AG08396 (cell line): ENCODE data around the gene FGD5.

Source experiments
- DNase-seq: peaks from one replicate; pipeline ENCODE4 v3.0.0; 2012; ENCODE audit warnings: low spot score, mixed read lengths

Gene FGD5

DNA sequence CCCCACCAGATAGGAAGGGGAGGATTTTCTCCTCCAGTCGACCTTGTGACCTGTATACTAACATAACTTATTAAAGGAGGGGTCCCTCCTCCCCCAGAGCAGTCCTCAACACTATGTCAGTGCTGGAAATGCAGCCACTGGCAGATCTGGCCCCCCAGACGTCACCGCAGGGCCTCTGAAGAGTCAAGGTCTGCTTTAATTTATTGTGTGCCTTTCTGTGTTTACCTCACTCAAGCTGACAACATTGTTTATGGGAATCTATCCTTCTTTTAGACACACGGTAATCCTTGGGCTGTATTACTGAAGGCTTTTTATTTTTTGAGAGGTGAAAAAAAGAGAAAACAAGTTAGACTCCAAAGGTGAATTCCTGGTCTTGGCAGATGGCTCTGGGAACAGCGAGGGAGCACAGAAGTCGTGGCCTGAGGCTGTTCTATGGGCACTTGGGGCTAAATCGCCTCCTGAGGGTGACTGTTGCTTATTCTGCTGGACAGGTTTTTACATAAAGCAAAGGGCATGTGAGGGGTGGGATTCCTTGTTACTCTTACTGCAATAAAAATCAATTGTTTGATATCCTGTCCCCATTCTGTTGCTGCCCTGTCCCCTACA, 115.2 kb downstream of the FGD5 start:
- no peak for DNase-seq

DNA sequence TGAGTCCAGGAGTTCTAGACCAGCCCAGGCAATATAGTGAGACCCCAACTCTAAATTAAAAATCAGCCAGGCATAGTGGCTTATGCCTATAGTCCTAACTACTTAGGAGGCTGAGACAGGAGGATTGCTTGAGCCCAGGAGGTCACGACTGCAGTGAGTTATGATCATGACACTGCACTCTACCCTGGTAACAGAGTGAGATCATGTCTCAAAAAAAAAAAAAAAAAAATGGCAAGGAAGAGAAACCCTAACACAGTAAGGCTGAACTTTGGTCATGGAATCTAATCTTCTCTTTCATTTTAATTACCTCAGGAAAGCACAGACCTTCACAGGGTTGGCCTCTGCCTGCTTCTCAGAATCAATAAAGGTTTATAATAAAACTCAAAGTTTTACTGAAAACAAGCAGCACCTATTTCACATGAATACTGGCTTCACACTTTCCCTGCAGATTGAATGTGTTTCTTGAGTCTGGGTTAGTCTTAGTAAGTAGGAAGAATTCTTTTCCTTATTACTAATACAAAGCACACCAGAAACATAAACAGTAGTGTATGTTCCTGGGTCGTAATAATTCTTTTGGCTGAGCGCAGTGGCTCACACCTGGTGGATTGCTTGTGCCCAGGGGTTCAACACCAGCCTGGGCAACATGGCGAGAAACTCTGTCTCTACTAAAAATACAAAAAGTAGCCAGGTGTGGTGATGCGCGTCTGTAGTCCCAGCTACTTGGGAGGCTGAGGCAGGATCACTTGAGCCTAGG, 117.0 kb downstream of the FGD5 start:
- no peak for DNase-seq

DNA sequence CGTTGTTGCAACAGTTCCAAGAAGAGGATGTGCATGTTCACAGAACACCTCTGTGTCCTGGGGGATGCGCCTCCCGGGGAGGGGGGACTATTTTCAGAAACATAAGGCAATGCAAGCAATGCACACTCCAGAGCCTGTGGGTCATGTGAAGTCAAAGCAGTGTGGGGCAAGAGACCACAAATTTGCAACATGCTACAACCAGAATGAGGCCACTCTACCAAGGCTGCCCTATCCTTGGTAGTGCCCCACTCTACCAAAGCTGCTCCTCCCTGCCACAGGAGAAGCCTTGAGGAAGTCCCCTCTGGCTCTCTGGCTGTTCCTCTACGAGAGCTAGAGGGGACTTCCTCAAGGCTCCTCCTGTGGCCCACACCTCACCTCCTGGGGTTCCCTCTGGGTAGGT, 120.2 kb downstream of the FGD5 start:
- no peak for DNase-seq

DNA sequence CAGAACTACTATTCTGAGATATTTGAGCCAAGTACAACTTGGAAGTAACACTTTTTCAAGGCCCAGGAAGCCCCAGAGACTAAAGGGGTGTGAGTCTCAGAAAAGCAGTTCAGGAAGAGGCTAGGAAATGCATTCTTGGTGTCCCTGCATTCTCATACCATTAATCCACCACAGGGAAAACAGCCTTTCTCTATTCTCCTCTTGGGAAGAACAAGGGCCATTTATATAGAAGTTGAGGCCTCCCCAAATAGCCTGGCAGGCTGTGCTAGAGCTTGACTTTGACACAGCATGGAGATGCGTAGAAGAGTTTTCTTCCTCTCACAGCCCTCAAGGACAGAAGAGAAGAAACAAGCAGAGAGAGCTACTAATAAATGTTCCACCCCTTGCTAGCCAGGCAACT, 123.1 kb downstream of the FGD5 start:
- DNase-seq, result no peak

DNA sequence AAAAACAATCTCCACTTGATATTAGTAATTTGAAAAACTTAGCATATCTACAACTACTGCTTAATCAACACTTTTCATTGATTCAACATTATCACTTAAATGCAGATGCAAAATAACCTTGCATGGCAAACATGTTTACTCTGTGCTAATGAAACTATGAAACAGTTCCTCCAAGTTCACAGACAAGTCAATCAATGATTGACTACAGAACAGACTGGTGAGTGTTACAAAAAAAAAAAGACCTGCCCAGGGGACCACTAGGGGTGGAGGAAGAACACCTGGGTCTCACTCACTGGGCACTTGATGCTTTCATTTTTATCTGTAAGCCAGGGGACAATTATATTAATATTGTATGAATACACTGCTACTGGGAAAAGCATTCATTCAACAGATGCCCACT, 124.3 kb downstream of the FGD5 start:
- DNase-seq, result no peak

DNA sequence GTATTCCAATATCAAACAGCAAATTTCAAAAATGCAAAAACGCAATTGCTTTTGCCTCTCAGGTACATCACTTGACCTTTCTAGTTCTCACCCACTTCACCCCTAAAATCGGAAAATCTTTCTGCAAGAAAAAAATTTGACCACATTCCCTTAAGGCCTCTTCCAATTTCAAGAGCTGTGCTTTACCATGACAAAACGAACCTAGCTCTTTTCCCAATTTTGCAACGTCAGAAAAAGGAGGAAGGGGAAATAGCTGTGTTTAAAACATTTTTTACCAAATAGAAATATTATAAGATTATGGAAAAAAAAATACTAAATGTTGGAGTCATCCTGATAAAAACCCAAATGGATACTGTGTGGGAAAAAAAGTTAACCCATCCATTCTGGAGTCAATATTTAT, 127.5 kb downstream of the FGD5 start:
- no peak for DNase-seq

DNA sequence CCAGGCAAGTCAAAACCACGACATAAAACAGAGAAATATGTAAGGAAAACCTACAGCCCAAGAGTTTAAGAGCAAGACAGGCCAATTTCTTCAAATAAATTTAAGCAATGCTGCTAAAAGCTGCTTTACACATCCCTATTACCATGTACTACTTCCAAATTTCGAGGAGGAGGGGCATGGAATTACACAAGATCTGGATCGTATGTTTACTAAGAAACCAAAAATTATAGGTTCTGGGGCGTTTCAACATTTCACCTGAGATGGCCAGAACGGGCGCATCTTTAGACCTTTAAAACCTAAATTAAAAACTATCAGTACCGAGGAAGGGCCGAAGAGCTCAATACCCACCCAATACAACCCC, 128.0 kb downstream of the FGD5 start:
- no peak for DNase-seq

DNA sequence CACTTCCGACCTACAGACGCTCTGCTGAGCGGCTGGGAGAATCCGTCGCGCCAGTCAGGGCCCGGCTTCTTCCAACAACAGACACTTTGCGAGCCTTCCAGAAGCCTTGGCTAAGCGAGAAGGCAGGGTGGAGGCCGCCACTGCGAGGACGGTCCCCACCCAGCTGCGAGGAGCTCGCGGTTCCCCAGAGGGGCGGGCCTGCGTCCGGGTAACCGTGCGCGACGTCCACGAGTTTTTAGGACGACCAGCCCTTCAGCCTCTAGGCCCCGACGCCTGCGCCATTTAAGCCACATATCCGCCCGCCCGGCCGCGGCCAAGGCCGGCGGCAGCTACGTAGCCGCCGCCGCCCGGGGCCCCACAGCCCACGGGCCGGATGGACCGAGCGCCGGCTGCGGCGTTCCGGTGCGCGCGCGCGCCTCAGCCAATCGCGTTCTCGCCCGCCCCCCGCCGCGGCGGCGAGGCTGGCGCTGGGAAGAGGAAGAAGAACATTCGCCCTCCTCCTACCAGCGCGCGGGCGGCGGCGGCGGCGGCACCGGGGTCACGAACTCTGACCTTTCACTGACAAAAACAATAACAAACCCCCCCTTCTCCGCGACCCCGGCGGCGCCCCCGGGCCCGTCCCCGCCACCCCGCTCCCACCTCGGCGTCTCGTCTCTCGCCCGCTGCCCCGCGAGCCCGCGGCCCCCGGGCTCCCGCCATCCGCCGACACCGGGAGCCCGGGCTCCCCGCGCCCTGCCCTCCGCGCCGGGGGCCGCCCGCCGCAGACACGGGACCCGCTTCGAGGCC, 128.5 kb downstream of the FGD5 start, which contains the start of gene NR2C2:
NR2C2 (plus strand) TSS at position 484 of the 786 bp plus-strand sequence. CDS start 56,332 bp downstream, outside the sequence.
- peak; percentile 93 for DNase-seq

DNA sequence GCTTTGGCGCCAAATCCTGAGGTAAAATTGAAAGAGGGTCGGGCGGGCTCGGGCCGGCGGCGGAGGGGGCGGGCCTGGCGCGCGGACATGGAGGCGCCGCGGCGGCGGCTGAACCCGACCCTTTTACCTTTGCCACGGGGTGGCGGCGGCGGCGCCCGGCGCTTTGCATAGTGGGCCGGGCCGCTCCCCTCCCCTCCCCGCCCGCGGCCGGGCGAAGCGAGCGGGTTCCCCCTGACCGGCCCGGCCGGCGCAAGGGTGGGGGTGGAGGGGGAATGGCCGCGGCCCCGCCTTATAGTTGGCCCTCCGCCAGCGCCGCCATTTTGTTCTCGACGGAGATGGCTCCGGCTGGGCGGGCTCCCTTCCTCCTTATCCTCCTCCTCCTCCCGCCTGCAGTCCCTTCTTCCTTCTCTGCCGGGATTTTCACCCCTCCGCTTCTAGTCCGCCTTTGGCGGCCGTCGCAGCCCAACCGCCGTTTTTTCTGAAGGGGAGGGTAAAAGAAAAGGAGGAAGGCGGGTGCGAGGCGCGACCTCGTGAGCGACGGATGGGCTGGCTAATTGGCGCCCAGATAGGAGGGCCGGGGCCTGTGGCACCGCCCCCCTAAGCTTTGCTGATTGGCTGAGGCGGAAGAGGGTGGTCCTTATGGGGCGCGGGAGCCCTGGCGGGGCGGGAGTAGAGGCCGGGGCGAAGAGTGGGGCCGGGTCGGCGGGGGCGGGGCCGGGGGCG, 129.3 kb downstream of the FGD5 start:
- DNase-seq, result peak; percentile 99

DNA sequence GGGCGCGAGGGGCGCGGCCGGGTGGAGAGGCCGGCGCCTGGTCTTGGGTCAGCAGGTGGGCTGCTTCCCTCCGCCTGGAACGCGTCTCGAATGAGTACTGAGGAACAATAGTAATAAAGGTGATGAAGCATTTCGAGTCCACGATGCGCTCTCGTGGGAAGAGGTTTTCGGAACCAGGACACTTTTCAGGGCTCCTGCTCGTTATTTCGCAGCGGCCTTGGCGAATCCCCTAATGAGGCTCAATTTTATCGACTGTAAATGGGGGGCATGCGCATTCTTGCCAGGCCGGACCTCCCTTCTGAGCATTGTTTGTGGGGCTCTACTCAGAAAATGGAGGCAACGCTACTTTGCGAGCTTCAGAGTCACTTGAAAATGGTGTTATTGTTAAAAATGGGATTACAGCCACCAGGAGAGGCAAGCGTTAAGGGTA, 129.9 kb downstream of the FGD5 start:
- DNase-seq, result no peak

DNA sequence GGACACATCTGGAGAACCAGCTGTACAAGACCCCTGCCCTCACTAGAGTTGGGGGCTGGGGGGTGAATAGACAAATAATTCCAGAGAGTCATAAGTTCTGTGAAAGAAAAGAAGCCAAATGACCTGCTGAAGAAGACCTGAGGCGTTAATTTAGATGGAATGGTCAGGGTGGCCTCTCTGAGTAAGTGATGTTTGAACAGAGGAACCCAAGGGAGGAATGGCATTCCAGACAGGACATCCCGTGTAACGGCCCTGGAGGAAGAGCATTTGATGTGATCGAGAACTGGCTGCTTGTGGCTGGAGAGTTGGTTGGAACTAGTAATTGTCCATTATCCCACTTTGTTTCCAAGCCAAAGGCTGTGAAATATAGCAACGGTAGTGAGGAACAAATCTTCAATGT, 130.4 kb downstream of the FGD5 start:
- DNase-seq, result peak; percentile 16

DNA sequence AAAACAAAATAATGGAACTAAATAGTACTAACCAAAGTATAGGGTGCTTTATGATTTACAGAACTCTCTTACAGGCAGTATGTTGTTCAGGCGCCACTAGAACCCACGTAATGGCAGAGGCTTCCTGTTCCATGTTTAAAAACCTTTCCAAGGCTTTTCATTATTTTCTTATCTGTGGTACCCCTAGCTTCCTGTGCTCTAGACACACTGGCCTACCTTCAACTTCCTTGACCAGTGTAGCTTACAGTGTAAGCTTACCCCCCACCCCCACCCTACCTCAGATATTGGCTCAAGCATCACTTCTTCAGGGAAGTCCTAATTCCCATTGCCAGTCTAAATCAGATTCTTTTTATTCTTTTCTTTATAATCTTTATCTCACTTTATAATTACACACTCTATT, 131.5 kb downstream of the FGD5 start:
- no peak for DNase-seq

DNA sequence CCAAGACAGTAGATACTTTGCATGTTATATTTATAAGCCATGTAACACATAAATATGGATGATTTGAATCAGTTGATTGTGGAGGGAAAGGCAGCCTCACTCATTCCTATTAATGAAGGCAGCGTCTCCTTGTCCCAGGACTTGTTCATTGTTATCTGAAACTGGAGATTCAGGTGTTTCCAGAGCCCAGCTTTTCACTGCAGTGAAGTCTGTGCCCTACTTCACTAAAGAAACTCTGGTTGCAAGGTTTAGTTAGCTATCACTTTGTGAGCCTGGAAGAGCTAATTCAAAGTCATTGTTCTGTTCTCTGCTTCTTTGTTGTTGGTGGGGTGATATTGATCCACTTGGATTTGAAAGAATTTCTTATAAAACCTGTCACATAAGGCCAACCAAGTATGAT, 138.4 kb downstream of the FGD5 start:
- DNase-seq, result no peak

DNA sequence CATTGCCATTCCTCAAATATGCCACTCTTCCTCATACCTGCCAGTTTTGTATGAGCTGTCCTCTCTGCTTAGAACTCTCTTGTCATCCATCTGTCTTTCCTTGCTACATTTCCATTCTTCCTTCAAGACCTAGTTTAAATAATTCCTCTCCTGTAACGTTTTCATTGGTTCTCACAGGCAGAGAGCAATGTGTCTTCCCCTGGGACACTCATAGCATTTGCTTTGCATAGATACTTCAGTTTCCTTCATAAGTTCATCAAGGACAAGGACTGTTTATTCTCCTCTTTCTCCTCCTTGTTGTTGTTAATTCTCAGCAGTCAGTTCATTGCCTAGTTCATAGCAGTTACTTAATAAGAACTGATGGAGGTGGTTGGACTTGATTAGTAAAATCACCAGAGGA, 139.2 kb downstream of the FGD5 start:
- no peak for DNase-seq

DNA sequence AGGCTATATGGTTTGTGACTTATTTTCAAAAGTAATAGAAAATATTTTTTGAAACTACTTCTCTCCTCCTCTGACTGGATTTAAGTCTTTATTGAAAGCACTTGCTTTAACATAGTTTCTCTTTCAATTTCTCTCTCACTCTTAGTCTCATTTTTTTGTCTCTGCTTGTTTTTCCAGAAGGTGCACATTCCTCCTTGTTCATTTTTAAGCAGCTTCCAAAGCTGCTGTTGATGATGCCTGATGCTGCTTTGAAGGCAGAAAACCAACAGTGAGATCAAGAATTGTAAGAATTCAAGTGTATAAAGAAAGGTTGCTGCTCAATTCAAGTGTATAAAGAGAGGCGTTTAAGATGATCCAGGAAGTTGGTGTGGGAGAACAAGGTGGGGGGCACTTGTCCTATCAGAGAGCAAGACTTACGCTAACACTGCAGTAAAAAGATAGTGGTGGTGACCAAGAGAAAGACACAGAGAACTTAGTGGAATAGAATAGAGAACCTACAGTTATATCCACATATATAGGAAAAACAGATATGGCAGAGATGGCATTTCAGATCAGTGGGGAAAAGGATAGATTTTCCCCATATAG, 140.7 kb downstream of the FGD5 start:
- no peak for DNase-seq

DNA sequence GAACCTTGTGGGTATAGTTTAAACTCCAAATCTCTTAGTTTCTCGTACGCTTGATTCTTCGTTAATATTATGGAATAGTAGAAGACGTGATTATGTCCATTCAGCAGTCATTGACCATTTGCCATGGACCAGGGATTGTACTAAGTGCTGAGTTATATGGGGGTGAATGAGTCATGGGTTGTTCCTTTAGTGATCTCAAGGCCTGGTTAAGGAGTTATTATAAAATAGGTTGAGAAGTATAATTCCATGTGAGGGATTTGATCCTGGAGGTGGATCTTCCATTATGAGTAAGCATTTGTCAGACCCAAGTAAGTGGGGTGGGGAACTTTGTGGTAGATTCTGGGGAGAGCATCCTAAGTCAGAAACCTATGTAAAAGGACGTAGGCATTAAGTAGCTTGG, 144.0 kb downstream of the FGD5 start:
- peak; percentile 18 for DNase-seq

DNA sequence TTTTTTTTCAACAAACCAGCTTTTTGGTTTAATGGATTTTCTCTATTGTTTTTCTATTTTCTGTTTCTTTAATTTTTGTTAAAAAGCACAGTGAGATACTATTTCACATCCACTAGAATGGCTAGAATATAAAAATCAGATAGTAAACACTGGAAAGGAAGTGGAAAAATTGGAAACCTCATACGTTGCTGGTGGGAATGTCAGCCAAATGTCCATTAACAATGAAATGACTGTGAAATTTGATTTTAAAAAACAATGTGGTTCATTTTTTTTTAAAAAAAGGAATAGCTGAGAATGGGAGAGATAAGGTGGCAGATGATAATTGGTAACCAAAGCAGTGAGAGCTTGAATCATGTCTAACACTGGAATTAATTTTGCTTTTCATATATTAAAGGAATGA, 148.5 kb downstream of the FGD5 start:
- no peak for DNase-seq

DNA sequence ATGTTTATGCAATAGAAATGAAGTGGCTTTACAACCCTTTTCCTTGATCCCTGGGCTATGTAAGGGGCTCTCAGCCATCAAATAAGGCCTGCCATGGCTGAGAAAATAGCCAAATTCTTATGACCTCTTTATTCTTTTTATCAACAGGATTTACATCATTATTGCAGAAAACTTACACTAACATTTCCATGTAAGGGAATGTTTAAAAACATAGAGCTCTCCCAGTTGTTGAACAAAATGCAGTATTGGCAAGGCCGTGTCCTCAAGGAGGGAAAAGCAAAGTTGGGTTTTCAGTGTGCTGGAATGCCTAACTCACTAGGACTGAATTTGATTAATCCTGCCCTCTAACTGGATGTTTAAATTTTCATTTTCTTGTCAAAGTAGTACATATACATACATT, 150.9 kb downstream of the FGD5 start:
- DNase-seq, result no peak

DNA sequence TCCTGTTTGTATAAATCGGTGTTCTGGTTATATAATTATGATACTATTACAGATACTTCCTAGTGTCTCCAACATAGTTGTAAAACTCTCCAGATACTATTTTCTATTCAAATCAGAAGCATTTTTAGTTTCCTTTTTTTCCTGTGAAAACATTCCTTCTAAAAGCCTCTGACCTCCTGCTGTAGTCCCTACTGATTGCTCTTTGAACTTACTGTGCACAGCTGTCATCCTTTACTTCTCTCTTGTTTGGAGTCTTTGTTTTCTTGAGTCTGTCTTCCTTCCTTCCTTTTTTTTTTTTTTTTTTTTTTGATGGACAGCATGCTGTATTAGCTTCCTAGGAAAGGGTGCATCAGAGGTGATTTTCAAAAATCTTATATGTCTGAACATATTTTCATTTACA, 157.6 kb downstream of the FGD5 start:
- no peak for DNase-seq

DNA sequence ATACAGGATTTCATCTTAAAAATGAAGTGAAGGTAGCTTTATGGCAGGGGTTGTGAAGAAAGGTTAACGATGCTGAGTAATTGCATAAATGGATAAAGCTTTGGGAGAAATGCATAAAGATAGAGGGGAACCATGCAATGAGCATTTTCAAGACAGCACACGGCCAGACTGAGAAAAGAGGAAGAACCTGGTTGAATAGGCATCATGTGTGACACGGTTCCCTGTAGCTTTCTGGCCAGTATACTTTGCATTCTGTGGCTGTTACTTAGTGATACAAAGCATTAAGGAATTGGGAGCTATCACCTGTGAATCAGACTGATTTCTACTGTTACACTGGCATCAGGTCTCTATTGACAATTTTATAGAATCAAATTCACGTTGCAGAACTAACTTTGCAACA, 161.9 kb downstream of the FGD5 start:
- DNase-seq, result no peak
